ENCODE data around the gene ZDHHC20. TPM values are rescaled to one million over a fixed set of nuclear protein-coding genes. Genes with fewer than 3 reads are reported as not detected.

ZDHHC20 gene
- total RNA-seq, 1 experiment from 2014 or later: 69.1 TPM

DNA sequence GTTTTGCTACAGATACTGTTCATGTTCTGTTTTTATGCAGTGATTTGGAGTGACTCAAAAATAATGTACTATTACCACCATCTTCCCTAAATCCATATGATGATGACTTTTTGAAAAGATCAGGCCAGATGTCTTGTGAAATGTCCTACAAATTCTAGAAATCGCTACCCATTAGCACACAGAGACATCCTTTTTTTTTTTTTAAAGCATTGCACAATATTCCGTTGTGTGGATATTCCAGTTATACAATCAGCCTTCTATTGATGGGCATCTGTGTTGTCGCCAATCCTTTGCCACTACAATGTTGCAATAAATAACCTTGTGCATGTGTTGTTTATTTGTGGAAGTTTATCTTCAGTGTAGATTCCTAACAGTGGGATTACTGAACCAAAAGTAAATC lies 24.5 kb downstream of the ZDHHC20 start:
- Histone ChIP-seq H3K4me2 (ENCODE audit: insufficient read depth, insufficient read length, low read length) (no peak overlapping the region), H3K79me1 (ENCODE audit: insufficient read depth, low read depth, low read length, poor library complexity, severe bottlenecking) (peaks cover 12% of the 10 kb centered on the region), H3K23me2 (ENCODE audit: insufficient read length, low read depth, low read length, poor library complexity, severe bottlenecking) (no peaks in the 10 kb centered on the region), H3K4ac (ENCODE audit: low read depth, low read length) (no peak overlapping the region), H3K18ac (ENCODE audit: insufficient read length, low read depth, low read length) (no peak overlapping the region), H2BK120ac (ENCODE audit: low read depth, low read length, poor library complexity, severe bottlenecking) (no peak overlapping the region), H3K9me3 (ENCODE audit: control insufficient read depth, low read depth, low read length) (no peaks in the 10 kb centered on the region), H4K8ac (replicated peaks; ENCODE audit: insufficient read length, low read depth, low read length) (no peak overlapping the region), H2BK20ac (ENCODE audit: low read depth, low read length, poor library complexity, severe bottlenecking) (no peak overlapping the region), H3K27ac (ENCODE audit: insufficient read length, low read depth, low read length) (no peak overlapping the region), H2BK5ac (ENCODE audit: insufficient read length, low read length) (no peak overlapping the region), H3K4me1 (ENCODE audit: insufficient read depth, low read length) (no peaks in the 10 kb centered on the region; the same call in 1 of the 2 replicates), H4K5ac (ENCODE audit: insufficient read length, low read depth, low read length) (no peak overlapping the region), H2AK5ac (ENCODE audit: insufficient read length, low read length) (no peak overlapping the region), H3K23ac (ENCODE audit: insufficient read length, low read depth, low read length) (no peak overlapping the region), H3T11ph (ENCODE audit: low read length) (no peak overlapping the region), H3K14ac (ENCODE audit: insufficient read depth, low read length) (no peak overlapping the region), H3K27me3 (ENCODE audit: insufficient read depth, low read length) (no peaks in the 10 kb centered on the region), H4K91ac (ENCODE audit: insufficient read length, low read depth, low read length) (no peak overlapping the region), H3K9ac (ENCODE audit: extremely low read depth, insufficient read length, low read length) (no peak overlapping the region), H3K56ac (ENCODE audit: insufficient read length, low read depth, low read length) (no peak overlapping the region), H3K79me2 (ENCODE audit: insufficient read depth, low read length) (peaks cover 21% of the 10 kb centered on the region; the same call in 1 of the 2 replicates), H2BK15ac (ENCODE audit: low read depth, low read length) (no peak overlapping the region), H2BK12ac (ENCODE audit: insufficient read length, low read depth, low read length) (no peak overlapping the region), H2AFZ (ENCODE audit: low read length) (no peak overlapping the region), H4K20me1 (ENCODE audit: control insufficient read depth, insufficient read depth, insufficient read length) (no peaks in the 10 kb centered on the region)
- H3K27ac Mint-ChIP-seq: no peak overlapping the region
- no peaks in the 10 kb centered on the region for H3K27me3 Mint-ChIP-seq (ENCODE audit: low read depth)
- DNase-seq: no peak
- peaks cover 19 to 27% of the 10 kb centered on the region in 2 experiments for H3K4me1 Mint-ChIP-seq
- TF ChIP-seq, protein P1, sequence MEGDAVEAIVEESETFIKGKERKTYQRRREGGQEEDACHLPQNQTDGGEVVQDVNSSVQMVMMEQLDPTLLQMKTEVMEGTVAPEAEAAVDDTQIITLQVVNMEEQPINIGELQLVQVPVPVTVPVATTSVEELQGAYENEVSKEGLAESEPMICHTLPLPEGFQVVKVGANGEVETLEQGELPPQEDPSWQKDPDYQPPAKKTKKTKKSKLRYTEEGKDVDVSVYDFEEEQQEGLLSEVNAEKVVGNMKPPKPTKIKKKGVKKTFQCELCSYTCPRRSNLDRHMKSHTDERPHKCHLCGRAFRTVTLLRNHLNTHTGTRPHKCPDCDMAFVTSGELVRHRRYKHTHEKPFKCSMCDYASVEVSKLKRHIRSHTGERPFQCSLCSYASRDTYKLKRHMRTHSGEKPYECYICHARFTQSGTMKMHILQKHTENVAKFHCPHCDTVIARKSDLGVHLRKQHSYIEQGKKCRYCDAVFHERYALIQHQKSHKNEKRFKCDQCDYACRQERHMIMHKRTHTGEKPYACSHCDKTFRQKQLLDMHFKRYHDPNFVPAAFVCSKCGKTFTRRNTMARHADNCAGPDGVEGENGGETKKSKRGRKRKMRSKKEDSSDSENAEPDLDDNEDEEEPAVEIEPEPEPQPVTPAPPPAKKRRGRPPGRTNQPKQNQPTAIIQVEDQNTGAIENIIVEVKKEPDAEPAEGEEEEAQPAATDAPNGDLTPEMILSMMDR (conservative IDR thresholded peaks at IDR 0.05): no peak
- WGBS (ENCODE audit: extremely low coverage, insufficient read length, low lambda C conversion rate): no CpG with 5 or more reads among the region's 3 CpGs
- H3K4me3 Mint-ChIP-seq: no peak overlapping the region
- peaks cover 19 to 53% of the 10 kb centered on the region in 2 experiments for H3K9me3 Mint-ChIP-seq
- peaks cover 20 to 56% (median 56%) of the 10 kb centered on the region in 3 experiments for H3K36me3 Mint-ChIP-seq (ENCODE audit: insufficient read depth in 1 of 3, low read depth in 3 of 3)
